ENCODE data around the gene ELAVL2. TPM values are rescaled to one million over a fixed set of nuclear protein-coding genes. Genes with fewer than 3 reads are reported as not detected.

Gene ELAVL2
- total RNA-seq, 1 experiment from 2014 or later, result not detected

- no peaks in the 10 kb centered on the region for H3K4me1 ChIP-seq (ENCODE audit: control insufficient read depth, insufficient read depth, low read length)
- ChIA-PET CTCF (no interaction called here), POLR2A (no interaction called here)
- in situ Hi-C loops (cut with HindIII; ENCODE audit: low pct_unique_long_range_greater_than_20kb, low sequenced_read_pairs) (no loop called here), intact Hi-C loops (cut with micrococcal nuclease; ENCODE audit: unreplicated experiment) (no loop called here)
- no peak overlapping the region for H3K4me3 ChIP-seq (ENCODE audit: low read depth in 2 of 2, low read length in 2 of 2)
- DNase-seq (ENCODE audit: low read depth, low spot score), result no peak
- BruUV-seq (replicated peaks), result no TSS peak
- no peaks in the 10 kb centered on the region for H3K27me3 ChIP-seq (ENCODE audit: control insufficient read depth, insufficient read depth, low read length)
- no peak overlapping the region for H3K27ac ChIP-seq (ENCODE audit: low read length)
- ATAC-seq, result no peak
- no peak for TF ChIP-seq TCF7L2 (IDR thresholded peaks at IDR 0.05; ENCODE audit: low read depth, low read length)
- no peak for TF ChIP-seq POLR2AphosphoS5 (IDR thresholded peaks at IDR 0.05; ENCODE audit: low read depth, low read length)
- TF ChIP-seq REST (IDR thresholded peaks at IDR 0.05; ENCODE audit: insufficient read depth in 1 of 2, low read depth in 2 of 2, low read length in 1 of 2), result no peak
- TF ChIP-seq CTCF (IDR thresholded peaks at IDR 0.05), result no peak
- no peak for TF ChIP-seq SIN3A (IDR thresholded peaks at IDR 0.05; ENCODE audit: borderline replicate concordance, insufficient read depth, low read depth, low read length)
- no peaks in the 10 kb centered on the region for H3K9me3 ChIP-seq (ENCODE audit: control insufficient read depth, insufficient read depth, low read depth, low read length)
- H3K36me3 ChIP-seq (ENCODE audit: control insufficient read depth, insufficient read depth, low read length), result no peaks in the 10 kb centered on the region
Observed at GRCh38 chr9:23677446-23677845, 148.6 kb downstream of the ELAVL2 start.

GRCh38 chr9:23674016-23674585, 151.9 kb downstream of the ELAVL2 start:
- ATAC-seq (no peak), DNase-seq (ENCODE audit: low read depth, low spot score) (no peak)
- Histone ChIP-seq H3K27me3 (ENCODE audit: control insufficient read depth, insufficient read depth, low read length) (no peaks in the 10 kb centered on the region), H3K4me3 (ENCODE audit: low read depth in 2 of 2, low read length in 2 of 2) (no peak overlapping the region), H3K27ac (ENCODE audit: low read length) (no peak overlapping the region), H3K36me3 (ENCODE audit: control insufficient read depth, insufficient read depth, low read length) (no peaks in the 10 kb centered on the region), H3K9me3 (ENCODE audit: control insufficient read depth, insufficient read depth, low read depth, low read length) (no peaks in the 10 kb centered on the region), H3K4me1 (ENCODE audit: control insufficient read depth, insufficient read depth, low read length) (no peaks in the 10 kb centered on the region)
- ChIA-PET POLR2A (no interaction called here), CTCF (no interaction called here)
- no TSS peak for BruUV-seq (replicated peaks)
- in situ Hi-C loops (cut with HindIII; ENCODE audit: low pct_unique_long_range_greater_than_20kb, low sequenced_read_pairs), result no loop called here
- TF ChIP-seq REST (IDR thresholded peaks at IDR 0.05; ENCODE audit: insufficient read depth in 1 of 2, low read depth in 2 of 2, low read length in 1 of 2), result no peak
- intact Hi-C loops (cut with micrococcal nuclease; ENCODE audit: unreplicated experiment), result no loop called here

Data from Panc1 (cell line).